ENCODE data around the gene ZNF628.
A peak's percentile ranks its signal among the peaks of the same experiment; 100 is the strongest.

ZNF628 gene

DNA sequence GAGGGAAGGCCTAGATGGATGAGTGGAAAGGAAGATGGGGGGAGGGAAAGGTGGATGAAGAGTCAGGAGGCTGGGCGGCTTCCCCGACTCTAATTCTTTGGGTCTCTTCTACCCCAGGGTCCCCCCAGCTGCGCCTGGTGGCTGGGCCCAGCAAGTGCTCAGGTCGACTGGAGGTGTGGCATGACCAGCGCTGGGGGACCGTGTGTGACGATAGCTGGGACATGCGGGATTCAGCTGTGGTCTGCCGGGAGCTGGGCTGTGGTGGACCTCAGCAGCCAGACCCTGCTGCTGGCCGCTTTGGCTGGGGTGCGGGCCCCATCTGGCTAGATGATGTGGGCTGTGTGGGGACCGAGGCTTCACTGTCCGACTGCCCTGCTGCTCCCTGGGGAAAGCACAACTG, 21.3 kb downstream of the ZNF628 start:
- TF ChIP-seq POLR2A (IDR thresholded peaks at IDR 0.05; ENCODE audit: low read depth, low read length), result no peak
- DNase-seq (ENCODE audit: insufficient read length, low spot score) (no peak), FAIRE-seq (no peak)

DNA sequence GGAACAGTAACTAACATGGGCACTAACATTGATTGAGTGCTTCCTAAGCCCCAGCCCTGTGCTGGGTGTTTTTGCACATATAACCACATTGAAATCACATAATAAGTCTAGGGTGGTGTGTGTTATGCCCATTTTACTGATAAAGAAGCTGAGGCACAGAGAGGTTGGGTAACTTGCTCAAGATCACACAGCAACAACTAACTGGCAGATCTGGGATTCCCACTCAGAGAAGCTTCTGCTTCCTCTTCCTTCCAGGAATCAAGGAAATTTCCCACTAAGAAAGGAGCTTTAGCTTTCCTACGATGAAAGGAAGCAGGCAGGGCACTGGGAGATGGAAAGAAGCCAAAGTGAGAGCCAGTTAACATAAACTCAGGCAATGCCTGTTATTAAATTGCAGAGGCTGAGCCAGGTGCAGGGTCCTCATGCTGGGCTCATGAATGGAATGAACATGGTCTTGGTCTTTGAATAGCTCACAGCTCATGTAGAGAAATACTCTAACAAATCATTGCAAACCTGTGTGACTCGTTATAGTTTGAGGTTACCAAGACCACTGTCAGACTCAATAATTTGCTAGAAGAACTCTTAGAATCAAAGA, 21.9 kb downstream of the ZNF628 start:
- FAIRE-seq, result no peak
- no peak for TF ChIP-seq POLR2A (IDR thresholded peaks at IDR 0.05; ENCODE audit: low read depth, low read length)
- DNase-seq (ENCODE audit: insufficient read length, low spot score), result no peak

DNA sequence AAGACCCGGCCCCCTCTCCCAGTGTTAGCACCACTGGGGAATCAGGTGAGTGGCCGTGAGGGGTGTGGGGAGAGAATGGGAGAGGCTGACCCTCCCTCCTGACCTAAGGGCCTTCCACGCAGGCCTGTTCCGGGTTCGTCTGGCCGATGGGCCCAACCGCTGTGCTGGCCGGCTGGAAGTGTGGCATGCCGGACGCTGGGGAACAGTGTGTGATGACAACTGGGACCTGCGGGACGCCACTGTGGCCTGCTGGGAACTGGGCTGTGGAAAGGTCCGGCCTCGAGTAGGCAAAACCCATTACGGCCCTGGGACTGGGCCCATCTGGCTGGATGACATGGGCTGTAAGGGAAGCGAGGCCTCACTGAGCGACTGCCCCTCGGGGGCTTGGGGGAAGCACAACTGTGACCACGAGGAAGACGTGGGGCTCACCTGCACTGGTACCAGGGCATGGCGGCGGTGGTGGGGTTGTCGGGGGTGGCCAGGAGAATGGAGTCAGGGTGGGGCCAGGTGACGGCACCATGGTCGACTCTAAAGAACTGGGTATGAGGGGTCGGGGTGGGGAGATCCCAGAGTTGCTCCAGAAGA, 24.0 kb downstream of the ZNF628 start:
- DNase-seq (ENCODE audit: insufficient read length, low spot score), result no peak
- no peak for TF ChIP-seq POLR2A (IDR thresholded peaks at IDR 0.05; ENCODE audit: low read depth, low read length)

DNA sequence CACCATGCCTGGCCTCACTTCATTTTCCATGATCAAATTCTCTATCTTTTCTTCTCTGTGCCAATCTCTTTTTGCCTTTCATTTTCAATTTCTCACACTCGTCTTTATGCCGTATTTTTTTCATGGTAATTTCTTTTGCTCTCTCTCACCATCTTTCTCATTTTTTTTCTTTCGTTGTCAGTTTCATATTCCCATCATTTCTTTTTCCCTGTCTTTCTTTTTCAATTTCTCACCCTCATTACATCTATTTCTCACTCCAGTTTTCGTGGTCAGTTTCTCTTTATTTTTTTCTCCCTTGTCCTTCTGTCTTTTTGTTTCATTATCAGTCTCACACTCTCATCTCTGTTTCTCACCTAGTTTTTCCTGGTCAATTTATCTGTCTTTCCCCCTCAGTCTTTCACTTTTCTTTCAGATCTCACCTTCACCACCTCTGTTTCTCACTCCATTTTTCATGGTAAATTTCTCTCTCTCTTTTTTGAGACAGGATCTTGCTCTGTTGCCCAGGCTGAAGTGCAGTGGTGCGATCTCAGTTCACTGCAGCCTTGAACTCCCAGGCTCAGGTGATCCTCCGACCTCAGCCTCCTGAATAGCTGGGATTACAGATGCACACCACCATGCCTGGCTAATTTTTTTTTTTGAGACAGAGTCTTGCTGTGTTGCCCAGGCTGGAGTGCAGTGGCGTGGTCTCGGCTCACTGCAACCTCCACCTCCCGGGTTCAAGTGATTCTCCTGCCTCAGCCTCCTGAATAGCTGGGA, 26.0 kb downstream of the ZNF628 start:
- no peak for TF ChIP-seq POLR2A (IDR thresholded peaks at IDR 0.05; ENCODE audit: low read depth, low read length)
- DNase-seq (ENCODE audit: insufficient read length, low spot score), result no peak
- FAIRE-seq, result no peak

More for the DNA sequence above, 24.0 kb downstream of the ZNF628 start:
- FAIRE-seq, result no peak

GRCh38 chr19:55503157-55503501, 26.7 kb downstream of the ZNF628 start:
- TF ChIP-seq POLR2A (IDR thresholded peaks at IDR 0.05; ENCODE audit: low read depth, low read length), result no peak
- no peak for FAIRE-seq
- DNase-seq (ENCODE audit: insufficient read length, low spot score), result no peak

DNA sequence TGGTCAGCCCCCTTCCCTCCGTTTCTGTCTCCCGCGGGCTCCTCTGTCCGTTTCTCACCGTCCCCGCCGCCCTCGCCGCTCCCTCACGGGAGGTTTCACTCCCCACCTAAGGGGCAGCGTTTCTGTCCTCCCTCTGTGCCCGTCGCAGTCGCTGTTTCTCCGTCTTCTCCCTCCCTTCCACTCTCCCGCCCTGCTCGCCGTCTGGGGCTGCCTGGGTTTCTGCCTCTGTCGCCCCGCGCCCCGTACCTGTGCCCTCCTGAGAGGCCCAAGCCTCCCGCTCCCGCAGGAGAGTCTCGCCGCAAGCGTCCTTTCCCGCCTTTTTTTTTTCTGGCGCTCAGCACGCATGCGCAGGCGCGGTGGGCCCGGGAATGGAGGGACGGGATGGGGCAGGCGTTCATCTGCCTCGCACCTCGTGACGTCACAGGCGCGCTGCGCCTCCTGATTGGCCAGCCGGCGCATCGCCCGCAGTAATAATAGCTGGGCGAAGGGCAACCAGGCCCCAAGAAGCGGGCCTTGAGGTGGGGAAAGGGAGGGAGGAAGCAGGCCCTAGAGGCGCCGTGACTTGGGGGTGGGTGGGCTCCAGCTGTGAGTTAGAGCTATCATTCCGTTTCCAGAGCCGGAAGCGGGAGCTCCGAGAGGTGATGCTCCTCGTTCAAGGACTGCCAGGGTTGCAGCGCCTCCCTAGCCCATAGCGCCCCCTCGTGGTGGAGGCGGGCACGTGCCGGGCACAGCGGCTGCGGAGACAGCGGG, 27.3 kb downstream of the ZNF628 start:
- DNase-seq (ENCODE audit: insufficient read length, low spot score) (peak; percentile 100), FAIRE-seq (no peak)
- TF ChIP-seq POLR2A (IDR thresholded peaks at IDR 0.05; ENCODE audit: low read depth, low read length), result peak; percentile 38; the same call in 1 of the 2 replicates

DNA sequence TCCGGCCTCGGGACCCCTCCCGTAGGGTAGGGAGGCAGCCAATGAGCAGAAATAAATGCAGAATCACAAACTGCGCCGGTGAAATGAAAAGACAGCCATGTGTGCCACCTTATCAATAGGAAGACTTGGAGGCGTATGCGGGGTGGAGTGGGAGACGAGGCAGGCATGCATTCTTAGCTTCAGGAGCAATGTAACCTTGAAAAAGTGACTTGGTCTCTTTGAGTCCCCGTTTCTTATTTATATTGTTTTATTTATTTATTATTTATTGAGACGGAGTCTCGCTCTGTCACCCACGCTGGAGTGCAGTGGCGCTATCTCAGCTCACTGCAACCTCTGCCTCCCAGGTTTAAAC, 27.8 kb downstream of the ZNF628 start:
- no peak for TF ChIP-seq POLR2A (IDR thresholded peaks at IDR 0.05; ENCODE audit: low read depth, low read length)
- FAIRE-seq, result no peak
- DNase-seq (ENCODE audit: insufficient read length, low spot score), result no peak

- DNase-seq (ENCODE audit: insufficient read length, low spot score) (no peak), FAIRE-seq (no peak)
- TF ChIP-seq POLR2A (IDR thresholded peaks at IDR 0.05; ENCODE audit: low read depth, low read length), result no peak
Measured at GRCh38 chr19:55504981-55505380, 28.6 kb downstream of the ZNF628 start.

GRCh38 chr19:55508120-55508519, 31.7 kb downstream of the ZNF628 start:
- no peak for FAIRE-seq
- TF ChIP-seq POLR2A (IDR thresholded peaks at IDR 0.05; ENCODE audit: low read depth, low read length), result no peak

DNA sequence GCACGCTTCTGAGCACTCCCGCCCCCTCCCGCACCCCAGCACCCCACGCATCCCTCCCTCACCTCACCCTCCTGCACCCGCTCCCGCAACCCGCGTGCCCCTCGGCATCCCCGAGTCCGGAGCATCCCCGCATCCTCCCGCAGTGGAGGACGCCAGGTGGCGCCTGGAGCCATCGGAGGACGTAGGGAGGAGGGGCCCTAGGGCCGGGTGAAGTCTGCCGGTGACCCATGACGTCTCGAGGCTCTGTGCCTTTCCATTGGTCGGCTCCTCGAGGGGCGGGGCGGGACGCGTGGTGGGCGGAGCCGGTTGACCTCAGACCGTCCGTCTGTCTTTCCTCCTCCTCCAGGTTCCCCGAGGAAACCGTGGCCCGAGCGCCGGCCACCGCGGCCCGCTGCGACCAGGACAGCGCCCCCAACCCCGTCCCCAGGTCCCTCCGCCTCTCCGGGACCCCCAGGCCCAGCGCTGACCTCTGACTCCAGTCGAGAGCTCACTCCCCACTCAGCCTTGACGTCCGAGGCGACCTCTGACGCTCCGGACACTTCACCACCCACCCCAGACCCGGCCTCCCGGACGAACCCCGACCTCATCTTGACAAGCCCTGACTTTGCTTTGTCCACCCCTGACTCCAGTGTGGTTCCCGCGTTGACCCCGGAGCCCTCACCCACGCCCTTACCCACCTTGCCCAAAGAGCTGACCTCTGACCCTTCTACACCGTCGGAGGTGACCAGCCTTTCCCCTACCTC, 40.6 kb downstream of the ZNF628 start:
- no peak for TF ChIP-seq POLR2A (IDR thresholded peaks at IDR 0.05; ENCODE audit: low read depth, low read length)
- no peak for FAIRE-seq
- DNase-seq (ENCODE audit: insufficient read length, low spot score), result peak; percentile 99

More at GRCh38 chr19:55508120-55508519, 31.7 kb downstream of the ZNF628 start:
- no peak for DNase-seq (ENCODE audit: insufficient read length, low spot score)

DNA sequence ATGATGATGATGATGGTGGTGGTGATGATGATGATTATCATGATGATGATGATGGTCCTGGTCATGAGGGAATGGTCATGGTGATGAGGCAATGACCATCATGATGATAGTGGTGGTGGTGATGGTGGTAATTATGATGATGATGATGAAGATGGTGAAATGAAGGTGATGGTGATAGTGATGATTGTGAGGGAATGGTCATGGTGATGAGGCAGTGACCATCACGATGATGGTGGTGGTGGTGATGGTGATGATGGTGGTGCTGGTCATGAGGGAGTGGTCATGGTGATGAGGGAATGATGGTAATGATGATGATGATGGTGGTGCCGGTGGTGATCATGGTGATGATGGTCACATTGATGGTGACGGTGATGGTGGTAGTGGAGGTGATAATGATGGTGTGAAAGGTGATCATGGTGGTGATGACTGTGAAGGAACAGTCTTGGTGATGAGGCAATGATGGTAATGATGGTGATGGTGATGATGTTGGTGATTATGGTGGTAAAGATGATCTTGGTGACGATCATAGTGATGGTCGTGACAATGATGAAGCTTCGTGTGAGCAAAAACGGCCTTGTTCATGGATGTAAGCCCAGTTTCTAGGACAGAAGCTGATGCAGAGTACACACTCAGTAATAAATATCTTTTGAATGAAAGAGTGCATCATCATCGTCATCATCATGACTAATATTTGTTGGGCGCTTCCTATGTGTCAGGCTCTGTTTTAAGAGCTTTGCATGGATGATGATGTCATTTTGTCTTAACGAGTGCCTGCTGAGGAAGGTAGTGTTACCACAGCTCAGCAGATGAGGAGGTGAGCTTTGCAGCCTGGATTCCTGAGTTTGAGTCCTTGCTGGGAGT, 43.3 kb downstream of the ZNF628 start:
- FAIRE-seq (no peak), DNase-seq (ENCODE audit: insufficient read length, low spot score) (peak; percentile 97)
- TF ChIP-seq POLR2A (IDR thresholded peaks at IDR 0.05; ENCODE audit: low read depth, low read length), result no peak

GRCh38 chr19:55520691-55521292, 44.4 kb downstream of the ZNF628 start:
- FAIRE-seq (no peak), DNase-seq (ENCODE audit: insufficient read length, low spot score) (no peak)
- peak; percentile 20; the same call in 1 of the 2 replicates for TF ChIP-seq POLR2A (IDR thresholded peaks at IDR 0.05; ENCODE audit: low read depth, low read length)
